HS-5 (cell line): ENCODE measurements around the gene GID8.

Source experiments
- DNase-seq: peaks from one replicate; pipeline ENCODE4 v3.0.0-alpha.2; 2012; ENCODE audit warnings: low read depth

Gene GID8

DNA sequence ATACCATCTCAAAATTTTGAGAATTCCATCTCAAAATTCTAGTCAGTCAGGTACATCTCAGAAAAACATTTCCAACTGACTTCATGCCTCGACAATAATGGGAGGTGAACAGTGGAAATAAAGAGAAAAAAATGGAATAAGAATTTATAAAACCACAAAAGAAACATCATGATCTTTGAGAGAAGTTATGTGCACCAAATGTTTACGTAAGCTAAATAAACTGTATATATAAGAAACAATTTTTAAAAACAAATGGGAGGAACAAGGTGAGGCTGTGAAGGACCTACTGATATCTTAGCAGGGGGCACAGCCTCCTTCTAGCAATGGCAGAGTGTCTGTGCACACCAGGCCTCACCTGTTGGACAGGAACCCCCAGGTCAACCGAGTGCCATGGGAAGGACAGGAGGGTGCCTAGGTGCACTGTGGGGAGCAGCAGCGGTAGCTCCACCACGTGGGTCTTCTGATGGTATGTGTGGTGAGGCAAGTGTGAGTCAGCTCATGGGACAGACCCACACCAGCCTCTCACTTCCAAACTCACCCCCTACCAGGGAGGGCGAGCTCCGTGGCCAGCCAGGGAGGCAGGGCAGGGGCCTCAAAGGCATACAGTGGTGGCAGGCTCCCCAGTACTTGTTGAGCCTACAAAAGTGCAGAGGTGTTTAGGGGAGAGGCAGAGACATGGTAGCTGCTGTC lies 34.9 kb upstream of the GID8 start:
- DNase-seq: no peak

DNA sequence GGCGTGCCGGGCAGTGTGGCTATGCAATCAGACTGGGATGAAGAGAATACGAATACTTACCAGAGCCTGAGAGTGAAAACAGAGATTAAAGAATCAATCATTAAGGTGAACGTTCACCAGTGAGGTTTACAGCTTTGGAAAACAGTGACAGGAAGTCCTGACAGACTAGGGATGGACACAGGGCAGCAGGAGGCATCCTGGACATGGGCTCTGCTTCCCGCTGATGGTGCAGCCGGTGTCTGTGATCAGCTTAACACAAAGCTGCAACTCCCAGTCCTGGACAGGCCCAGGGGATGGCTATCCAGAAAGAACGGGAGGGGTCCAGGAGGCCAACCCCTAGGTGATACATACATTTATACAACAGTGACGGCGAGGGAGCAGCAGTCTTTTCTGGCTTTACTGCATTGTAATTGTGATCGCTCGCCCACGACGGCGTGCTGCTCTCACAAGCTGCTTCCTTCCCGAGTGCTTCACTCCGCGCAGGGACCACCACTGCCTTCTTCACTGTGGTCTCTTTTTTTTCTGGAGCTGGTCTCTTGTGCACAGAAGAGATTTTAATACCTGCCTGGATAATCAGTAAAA lies 32.3 kb upstream of the GID8 start:
- DNase-seq: no peak

DNA sequence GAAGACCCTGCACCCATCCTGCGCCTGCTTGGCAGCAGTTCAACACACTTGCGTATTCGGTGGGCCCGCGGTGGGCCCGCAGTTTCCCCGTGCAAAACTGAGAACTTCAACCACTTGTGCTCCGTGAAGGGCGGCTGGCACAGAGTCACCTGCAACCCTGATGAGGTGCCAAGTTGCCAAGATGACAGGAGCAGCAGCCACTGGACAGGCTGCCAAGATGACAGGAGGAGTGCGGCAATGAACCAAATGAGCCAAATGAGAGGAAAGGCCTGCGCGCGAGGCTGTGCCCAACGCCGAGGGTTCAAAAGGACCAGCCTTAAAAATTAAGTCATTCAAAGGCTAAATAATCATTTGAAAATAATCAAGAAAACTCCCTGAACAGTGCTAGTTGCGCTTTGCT lies 31.7 kb upstream of the GID8 start:
- no peak for DNase-seq

DNA sequence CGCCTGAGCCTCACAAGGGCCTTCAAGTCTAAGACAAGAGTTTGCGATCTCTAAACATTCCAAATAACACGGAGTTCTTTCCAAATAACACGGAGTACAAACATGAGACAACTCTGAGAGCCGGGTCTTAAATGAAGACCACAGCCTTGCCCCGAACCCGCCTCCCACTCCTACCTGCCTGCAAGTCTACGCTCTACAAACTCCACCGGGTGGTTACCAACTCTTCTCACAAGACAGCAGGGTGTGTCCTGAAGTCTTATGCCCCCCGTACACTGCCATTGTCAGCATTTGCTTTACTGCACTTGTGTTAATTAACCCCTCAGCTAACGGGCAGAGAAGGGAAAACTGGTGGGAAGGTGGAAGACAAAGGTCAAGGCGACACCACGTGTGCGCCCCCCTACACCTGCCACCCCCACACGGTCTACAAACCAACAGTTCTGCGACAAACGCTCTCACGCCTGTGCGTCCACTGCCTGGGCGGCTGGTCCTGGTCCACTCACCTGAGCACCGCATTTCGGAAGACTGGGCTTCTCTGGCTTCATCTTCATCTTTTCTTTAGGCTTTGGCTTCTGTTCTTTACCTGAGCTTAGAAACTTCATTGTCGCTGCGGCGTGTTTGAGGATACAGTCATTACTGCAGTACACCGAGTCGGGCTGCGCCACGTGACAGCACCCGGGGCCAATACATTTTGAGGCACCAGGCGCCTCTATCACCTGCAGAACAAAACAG lies 31.1 kb upstream of the GID8 start:
- DNase-seq: no peak

DNA sequence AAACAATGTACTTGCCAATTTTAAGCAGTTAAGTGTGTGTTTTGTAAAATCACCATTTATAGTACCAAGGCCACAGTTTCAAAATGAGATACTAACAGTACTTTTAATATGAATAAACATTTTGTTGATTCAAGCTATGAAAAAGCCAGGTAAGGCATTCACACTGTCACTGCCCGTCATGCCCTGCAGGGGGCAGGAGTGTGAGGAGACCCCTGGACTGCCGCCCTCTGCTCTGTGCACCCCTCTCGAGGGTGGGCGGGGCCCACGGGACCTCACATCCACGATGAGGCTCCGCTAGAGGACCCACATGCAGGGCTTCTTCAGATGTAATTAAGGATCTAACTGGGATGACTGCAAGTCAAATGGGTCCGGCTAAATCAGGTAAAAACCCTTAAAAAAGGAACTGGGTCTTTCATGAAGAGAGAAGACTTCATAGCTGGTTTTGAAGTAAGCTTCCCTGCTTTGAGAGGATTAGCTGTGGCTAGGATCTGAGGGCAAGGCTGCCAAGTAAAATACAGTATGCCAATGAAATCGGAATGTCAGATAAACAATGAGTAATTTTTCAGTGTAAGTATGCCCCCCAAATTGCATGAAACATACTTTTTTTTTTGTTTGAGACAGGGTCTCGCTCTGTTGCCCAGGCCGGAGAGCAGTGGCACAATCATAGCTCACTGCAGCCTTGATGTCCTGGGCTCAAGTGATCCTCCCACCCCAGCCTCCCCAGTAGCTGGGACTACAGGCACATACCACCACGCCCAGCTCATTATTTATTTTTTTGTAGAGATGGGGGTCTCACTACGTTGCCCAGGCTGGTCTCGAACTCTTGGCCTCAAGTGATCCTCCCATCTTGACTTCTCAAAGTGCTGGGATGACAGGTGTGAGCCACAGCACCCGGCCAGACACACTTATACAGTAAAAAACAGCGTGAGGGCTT lies 30.3 kb upstream of the GID8 start:
- DNase-seq: no peak

DNA sequence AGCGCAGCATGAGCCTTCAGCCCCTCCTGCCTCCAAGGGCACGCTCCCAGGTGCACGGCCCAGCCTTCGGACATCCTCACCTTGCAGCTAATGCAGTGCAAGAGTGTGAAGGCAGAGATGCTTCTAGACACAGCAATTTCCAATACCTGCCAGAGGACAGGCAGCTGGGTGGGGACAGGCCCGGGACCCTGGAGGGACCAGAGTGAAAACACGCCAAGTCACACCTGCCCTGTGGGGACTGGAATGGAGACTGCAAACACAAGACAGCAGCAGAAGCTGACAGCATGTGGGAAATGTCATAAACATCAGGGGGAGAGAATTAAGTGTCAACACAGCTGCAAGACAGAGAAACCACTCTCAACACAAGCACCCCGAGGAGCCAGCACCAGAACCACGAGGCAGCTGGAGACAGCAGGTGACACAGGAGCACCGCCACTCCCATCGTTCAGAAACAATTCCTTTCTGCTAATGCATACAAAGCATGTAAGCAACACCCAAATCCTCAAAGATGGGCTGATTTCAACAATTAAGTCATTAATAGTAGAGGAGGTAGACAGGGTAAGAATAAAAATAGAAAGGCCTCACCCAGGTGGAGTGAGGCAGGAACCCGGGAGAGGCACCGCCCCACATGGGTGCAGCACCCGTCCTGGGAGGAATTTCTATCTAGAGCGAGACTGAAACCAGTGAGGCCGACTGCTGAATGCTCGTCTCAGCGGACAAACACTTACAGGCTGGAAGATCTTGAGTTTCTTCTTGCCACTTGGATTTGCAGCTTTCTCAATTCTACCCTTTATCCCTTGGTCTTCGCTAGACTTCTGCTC lies 28.8 kb upstream of the GID8 start:
- no peak for DNase-seq

DNA sequence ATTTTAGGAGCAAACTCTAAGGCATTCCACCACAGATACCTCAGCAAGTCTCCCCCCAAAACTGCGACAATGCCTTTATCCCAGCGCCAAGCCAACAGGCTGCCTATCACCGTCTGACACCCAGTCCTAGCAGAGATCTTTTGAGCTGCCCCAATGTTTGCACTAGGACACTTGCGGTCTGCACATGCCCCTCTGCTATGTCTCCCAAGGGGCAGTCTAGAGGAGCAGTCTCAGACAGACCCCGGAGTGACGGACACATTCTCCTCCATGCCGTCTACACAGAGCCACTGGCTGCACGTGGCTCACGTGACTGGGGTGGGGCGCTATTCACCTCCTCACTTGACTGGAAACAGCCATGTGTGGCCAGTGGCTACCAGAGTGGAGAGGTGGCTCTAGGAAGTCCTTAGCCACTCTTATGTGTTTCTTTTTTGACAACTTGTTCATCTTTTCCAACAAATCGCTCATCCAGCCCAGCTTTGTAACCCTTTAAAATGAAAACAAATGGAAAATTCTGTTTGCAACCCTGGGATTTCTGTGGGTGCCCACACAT lies 27.7 kb upstream of the GID8 start:
- no peak for DNase-seq

DNA sequence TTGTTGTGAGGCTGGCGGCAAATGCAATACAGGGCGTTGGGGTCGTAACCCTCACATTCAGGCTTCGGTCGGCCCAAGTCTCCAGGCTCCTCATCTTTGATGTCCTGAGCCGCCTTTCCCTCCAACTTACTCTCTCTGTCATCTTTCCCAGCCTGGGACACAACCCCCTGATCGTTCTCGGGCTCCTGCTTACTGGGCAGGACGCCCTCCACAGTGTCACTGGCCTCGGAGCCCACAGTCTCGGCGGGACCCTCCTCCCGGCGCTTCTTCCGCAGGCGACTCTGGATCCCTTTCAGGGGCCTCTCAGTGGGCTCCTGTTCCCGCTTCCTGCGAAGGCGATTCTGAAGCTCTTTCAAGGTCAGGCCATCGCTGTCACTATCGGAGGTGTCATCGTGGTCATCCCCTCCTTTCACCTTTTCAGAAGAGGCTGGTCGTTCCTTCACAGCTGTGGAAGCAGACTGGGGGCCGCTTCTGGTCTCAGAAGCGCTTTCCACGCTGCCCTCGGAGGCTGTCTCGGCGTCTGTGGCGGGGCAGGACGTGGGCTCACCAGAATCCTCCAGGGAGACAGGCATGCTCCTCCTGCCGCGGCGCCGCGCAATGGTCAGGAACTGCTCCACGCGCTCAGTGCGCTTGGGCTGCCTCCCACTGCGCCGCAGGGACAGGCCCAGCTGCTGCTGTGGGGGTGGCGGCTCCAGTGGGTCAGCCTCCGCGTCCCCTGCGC lies 27.0 kb upstream of the GID8 start:
- DNase-seq: no peak

DNA sequence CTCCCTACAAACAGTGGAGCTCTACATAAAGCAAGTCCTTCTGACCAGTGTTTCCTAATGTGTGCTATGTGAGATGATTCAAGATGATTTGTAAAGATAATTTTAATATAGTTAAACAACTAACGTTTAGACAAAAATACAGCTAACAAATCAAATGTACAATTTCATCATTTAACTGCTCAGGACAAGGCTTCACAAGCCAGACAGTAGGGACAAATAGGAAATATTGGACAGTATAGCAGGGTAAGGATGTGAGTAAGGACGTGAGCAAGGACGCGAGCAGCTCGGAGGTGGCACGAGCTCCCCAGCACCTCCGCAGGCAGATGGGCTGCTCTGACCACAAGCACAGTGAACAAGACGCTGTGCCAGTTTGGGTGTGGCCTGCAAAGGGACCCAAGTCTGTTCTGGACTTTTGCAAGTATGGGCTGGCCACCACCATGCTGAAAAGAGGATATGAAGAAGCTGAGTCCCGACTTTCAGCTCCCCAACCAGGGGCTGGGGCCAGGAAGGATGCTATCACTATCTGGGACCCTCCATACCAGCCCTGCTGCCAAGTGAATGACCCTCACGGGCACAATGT lies 26.2 kb upstream of the GID8 start:
- DNase-seq: no peak

DNA sequence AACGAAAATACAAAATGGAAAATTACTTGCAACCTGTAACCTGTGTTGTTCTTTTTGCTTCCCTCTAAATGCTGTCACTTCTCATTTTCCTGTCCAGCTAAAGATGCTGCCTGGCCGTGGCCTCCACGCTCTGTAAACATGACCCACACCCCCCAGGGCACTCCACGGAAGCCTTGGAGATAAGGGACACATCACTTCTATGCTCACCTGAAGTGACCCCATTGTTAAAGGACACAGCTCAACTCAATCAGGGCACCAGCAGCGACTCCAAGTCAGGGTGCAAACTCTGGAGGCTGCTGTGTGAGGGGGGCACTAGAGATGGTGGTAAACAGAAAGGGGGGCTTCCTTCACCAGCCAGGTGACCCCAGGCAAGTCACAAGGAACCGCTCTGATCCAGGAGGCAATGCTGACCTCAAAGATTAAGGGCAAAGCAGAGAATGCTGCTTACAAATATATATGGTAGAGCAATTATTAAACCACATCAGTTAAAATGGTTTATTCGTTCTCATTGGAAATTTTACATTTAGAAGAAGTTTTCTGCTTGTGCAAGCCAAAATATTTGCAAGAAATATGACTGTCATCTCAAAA lies 24.8 kb upstream of the GID8 start:
- no peak for DNase-seq

DNA sequence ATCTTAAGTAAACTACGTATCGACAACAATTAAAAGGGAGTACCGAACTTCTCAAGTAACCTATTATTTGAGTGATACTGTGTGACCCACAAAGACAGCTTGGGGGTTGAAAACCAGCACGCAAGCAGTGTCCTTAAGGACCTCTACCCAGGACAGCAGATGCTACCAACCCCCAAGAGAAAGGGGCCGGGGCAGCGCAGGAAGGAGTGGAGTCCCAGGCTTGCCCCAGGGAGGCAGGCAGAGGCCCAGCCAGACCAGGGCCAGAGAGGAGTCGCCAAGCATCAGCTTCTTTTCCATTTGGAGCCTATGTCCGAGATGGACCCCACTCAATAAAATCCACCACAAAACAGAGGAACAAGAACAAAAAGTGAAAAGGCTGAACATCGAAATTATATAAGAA lies 23.5 kb upstream of the GID8 start:
- DNase-seq: no peak

DNA sequence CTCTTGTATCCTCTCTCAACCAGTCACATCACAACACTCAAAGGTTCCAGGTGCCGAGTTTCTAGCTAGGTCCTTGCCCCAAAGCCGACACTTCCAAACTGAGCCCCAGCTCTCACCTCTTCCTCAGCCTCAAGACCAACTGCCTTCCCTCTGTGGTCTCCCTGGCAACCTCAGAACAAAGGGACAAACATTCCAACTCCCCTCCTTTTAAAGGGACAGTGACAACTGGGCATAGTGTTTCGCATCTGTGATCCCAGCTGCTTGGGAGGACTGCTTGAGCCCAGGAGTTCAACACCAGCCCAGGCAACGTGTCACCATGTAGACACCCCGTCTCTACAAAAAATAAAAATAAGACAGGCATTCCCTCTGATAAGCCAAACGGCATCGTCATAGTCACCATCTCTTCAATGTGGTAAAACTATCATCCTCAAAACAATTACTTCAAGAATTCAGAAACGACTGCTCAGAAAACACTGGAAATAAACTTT lies 22.9 kb upstream of the GID8 start:
- no peak for DNase-seq

DNA sequence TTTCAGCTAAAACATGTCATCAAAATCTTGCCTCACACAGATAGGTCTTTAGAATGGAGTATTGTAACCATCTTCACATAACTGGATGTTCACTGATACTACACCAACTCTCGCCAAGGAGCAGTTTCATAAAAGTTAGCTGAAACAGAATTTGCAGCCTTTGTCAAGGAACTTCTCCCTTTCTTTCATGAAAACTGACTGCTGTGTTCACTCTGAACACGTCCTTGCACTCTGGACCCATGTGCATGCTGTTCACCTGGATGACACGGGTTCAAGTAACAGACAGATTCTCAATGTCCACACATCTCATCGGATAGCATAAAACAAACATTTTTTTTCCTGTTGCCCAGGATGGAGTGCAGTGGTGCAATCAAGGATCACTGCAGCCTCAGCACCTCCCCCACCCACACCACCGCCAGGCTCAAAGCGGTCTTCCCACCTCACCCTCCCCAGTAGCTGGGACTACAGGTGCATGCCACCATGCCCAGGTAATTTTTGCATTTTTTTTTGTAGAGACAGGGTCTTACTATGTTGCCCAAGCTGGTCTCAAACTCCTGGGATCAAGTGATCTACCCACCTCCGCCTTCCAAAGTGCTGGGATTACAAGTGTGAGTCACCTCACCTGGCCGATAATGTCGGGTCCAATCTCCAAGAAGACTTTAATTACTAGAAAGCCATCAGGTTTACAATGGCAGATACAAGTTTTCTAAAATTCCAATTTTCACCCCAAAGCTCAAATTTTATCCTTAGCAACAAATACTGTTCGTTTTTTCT lies 21.1 kb upstream of the GID8 start:
- no peak for DNase-seq

DNA sequence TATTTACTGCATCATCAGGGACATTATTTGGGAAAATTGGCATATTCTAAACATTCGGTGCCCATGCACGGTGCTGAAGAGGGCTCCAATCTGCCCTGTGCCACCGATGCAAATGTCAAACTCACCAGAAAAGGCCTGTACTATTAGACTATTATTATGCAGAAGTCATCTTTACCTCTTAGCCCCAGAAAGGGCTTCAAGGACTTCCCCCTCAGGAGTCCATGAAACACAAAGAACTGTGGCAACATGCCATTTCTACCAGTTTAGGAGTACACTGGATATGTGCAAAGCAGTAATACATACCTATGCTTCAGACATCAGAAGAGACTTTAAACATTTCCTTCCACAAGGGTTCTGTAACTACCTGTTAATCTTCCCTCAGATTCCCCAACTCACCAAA lies 20.2 kb upstream of the GID8 start:
- DNase-seq: no peak

DNA sequence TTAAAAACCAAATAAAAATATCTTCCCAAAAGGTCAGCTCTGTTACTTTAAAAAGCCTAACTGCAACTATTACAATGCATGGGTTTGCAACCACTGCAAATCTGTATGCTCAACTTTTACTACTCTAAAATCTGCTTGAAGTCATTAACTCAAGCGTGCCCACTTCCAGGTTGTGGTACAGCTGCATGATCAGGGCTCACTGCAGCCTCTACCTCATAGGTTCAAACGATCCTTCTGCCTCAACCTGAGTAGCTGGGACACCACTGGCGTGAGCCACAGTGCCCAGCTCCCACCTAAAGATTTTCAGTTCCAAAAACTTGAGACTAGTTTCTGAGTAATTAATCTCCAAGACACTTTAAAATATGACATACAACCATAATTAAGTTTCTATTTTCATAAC lies 19.8 kb upstream of the GID8 start:
- DNase-seq: no peak

DNA sequence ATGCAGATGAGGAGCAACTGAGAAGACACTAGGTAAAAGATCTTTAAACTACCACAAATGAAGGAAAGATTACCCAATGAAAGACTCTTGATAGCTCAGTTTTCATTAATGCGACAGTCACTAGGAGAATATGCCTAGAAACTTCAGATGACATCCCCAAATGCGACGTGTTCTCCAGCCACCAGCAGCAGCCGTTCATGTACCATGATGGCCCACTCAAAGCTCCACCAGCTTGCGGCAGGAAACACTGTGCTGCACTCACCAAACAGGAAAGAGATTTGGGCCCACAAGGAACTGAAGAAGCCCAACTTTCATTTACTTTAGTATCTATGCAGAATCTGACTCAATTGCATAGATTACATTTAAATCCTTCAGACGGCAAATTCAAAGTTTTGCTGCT lies 19.1 kb upstream of the GID8 start:
- no peak for DNase-seq

DNA sequence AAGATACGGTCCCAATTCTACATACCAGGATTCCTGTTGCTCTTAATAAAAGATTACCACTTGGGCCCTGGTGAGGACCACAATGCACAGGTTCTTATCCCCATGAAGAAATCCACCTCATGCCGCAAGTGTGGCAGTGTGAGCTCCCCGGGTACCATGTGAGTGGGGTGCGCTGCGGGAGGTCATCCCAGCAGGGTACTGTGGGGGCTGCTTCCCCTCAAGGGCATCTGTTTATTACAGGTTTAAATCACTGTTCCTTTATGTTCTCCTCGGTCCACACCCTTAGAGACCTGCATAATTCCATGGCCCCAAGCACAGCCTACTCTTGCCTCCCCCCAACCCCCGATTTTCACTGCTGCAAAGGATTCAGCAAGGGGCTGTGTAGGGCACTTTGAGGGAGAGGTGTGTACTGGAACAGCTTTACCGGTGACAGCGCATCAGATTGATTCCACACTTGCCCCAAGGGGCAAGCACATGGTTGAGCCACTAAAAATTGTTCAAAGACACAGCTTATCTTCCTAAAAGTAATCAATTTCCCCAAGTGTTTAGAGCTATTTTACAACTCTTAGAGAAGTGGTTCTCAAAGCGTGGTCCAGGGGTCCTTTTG lies 17.8 kb upstream of the GID8 start:
- no peak for DNase-seq

DNA sequence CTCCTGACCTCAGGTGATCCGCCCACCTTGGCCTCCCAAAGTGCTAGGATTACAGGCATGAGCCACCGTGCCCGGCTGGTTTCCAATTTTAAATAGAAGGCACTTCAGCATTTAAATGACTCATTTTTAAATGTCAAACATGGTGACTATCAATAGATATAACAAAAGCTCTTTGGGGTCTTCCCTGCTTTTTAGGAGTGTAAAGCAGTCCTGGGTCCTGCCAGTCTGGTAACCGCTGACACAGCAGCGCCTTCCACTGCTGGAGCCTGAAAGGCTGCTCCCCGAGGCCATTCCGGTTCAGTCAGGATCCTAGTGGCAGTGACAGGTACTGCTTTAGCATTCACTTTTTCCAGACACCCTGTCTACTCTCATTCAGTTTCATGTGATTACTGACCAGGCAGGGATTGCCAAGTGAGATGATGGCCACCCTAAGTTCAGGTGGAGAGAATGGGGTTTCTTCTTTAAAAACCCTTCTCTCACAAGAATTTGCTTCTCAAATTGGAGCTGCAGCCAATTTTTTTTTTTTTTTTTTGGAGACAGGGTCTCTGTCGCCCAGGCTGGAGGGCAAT lies 16.7 kb upstream of the GID8 start:
- DNase-seq: no peak
